Hepatocyte (in vitro differentiated cells): ENCODE measurements around the gene COLQ. TPM values are rescaled to one million over a fixed set of nuclear protein-coding genes. Genes with fewer than 3 reads are reported as not detected.

Experiments used
- DNase-seq: peaks from one replicate; pipeline ENCODE4 v3.0.0-alpha.2; 2016; ENCODE audit warnings: low spot score
- H2AFZ ChIP-seq: fragments of 200-600 bp; sonication (generic); 2 replicates; pipeline ENCODE4 v1.6.0; 2016; ENCODE audit warnings: antibody characterized with exemption, mild to moderate bottlenecking
- H3K27ac ChIP-seq: fragments of 200-600 bp; sonication (generic); 2 replicates; pipeline ENCODE4 v1.5.1; 2016; ENCODE audit warnings: mild to moderate bottlenecking
- H3K27me3 ChIP-seq: fragments of 200-600 bp; sonication (generic); 2 replicates; pipeline ENCODE4 v1.6.1; 2016
- H3K36me3 ChIP-seq: fragments of 200-600 bp; sonication (generic); replicated peaks from 2 replicates; pipeline ENCODE4 v1.5.1; 2016; ENCODE audit warnings: low read depth; ENCODE audit not compliant: insufficient read depth
- H3K4me1 ChIP-seq: fragments of 200-600 bp; sonication (generic); 2 replicates; pipeline ENCODE4 v1.5.1; 2016; ENCODE audit warnings: mild to moderate bottlenecking, moderate library complexity; ENCODE audit not compliant: insufficient read depth
- H3K4me2 ChIP-seq: fragments of 200-600 bp; sonication (generic); 2 replicates; pipeline ENCODE4 v1.6.0; 2016
- H3K4me3 ChIP-seq: fragments of 200-600 bp; sonication (generic); 2 replicates; pipeline ENCODE4 v1.5.1; 2016; ENCODE audit warnings: mild to moderate bottlenecking
- H3K79me2 ChIP-seq: fragments of 200-600 bp; sonication (generic); 2 replicates; pipeline ENCODE4 v1.6.0; 2017; ENCODE audit warnings: mild to moderate bottlenecking
- H3K9me2 ChIP-seq: fragments of 200-600 bp; sonication (generic); replicated peaks from 2 replicates; pipeline ENCODE4 v1.6.0; 2017; ENCODE audit warnings: mild to moderate bottlenecking; ENCODE audit not compliant: insufficient read depth
- H3K9me3 ChIP-seq: fragments of 200-600 bp; sonication (generic); 2 replicates; pipeline ENCODE4 v1.5.1; 2016; ENCODE audit warnings: low read depth, mild to moderate bottlenecking
- H4K20me1 ChIP-seq: fragments of 200-600 bp; sonication (generic); 2 replicates; pipeline ENCODE4 v1.6.0; 2016; ENCODE audit warnings: mild to moderate bottlenecking; ENCODE audit not compliant: insufficient read depth, poor library complexity, severe bottlenecking
- CTCF ChIP-seq: fragments of 200-600 bp; sonication (generic); IDR thresholded peaks from 2 replicates; pipeline ENCODE4 v1.5.1; 2016; ENCODE audit warnings: antibody characterized with exemption, mild to moderate bottlenecking; ENCODE audit not compliant: poor library complexity
- EZH2 ChIP-seq: fragments of 200-600 bp; sonication (generic); IDR thresholded peaks from 2 replicates; pipeline ENCODE4 v1.6.1; 2016; ENCODE audit warnings: antibody characterized with exemption, mild to moderate bottlenecking, borderline replicate concordance
- EZH2phosphoT487 ChIP-seq: fragments of 200-600 bp; sonication (generic); IDR thresholded peaks from one replicate; pipeline ENCODE4 v1.6.1; 2018; ENCODE audit warnings: antibody characterized with exemption, mild to moderate bottlenecking, low read depth, moderate library complexity; ENCODE audit not compliant: unreplicated experiment, severe bottlenecking
- WGBS: methylation state at CpG from one replicate; pipeline ENCODE4 v1.1.6; 2016; ENCODE audit warnings: low lambda C conversion rate; ENCODE audit errors: missing lambda C conversion rate; 5-methylcytosine and 5-hydroxymethylcytosine counted together
- polyA plus RNA-seq: library from polyadenylated mRNA; unstranded; fragments of >200 nt; fragmentation: Nextera tagmentation; extraction: Ambion mirVana; gene quantifications from 2 replicates; pipeline ENCODE4 v1.2.1, GENCODE V29; 2016
- total RNA-seq: library from RNA; depleted of rRNA; stranded (reverse); fragments of >200 nt; gene quantifications from 2 replicates; pipeline ENCODE4 v1.2.3, GENCODE V29; 2014

The COLQ gene
- total and polyA plus RNA-seq, 2 experiments from 2014 or later = 0.27 to 0.73 TPM

GRCh38 chr3:15549846-15550245, 28.3 kb upstream of the COLQ start:
- H3K4me1 ChIP-seq = no peaks in the 10 kb centered on the region
- H3K9me3 ChIP-seq = no peaks in the 10 kb centered on the region
- DNase-seq = no peak
- H3K27ac ChIP-seq = no peak overlapping the region
- no peak overlapping the region for H3K4me3 ChIP-seq
- 93% methylated on average over 6 of the region's 6 CpGs for WGBS
- H3K9me2 ChIP-seq = no peaks in the 10 kb centered on the region
- no peak overlapping the region for H2AFZ ChIP-seq
- no peak for TF ChIP-seq EZH2phosphoT487
- no peak for TF ChIP-seq CTCF
- no peaks in the 10 kb centered on the region for H3K27me3 ChIP-seq
- no peak overlapping the region for H3K4me2 ChIP-seq
- no peaks in the 10 kb centered on the region for H3K79me2 ChIP-seq
- no peaks in the 10 kb centered on the region for H4K20me1 ChIP-seq
- no peaks in the 10 kb centered on the region for H3K36me3 ChIP-seq

- Histone ChIP-seq H3K79me2 (no peaks in the 10 kb centered on the region), H3K27ac (no peak overlapping the region), H3K9me3 (no peaks in the 10 kb centered on the region), H3K4me2 (no peak overlapping the region), H2AFZ (no peak overlapping the region), H3K27me3 (no peaks in the 10 kb centered on the region), H3K4me3 (no peak overlapping the region), H4K20me1 (no peaks in the 10 kb centered on the region), H3K9me2 (no peaks in the 10 kb centered on the region), H3K36me3 (no peaks in the 10 kb centered on the region), H3K4me1 (no peaks in the 10 kb centered on the region)
- WGBS = 94% methylated on average over 5 of the region's 5 CpGs
- no peak for DNase-seq
- TF ChIP-seq CTCF = no peak
- TF ChIP-seq EZH2phosphoT487 = no peak
- TF ChIP-seq EZH2 = no peak
These were observed 21.1 kb upstream of the COLQ start for GRCh38 chr3:15542614-15543013.

- H3K4me3 ChIP-seq = no peak overlapping the region
- no peak overlapping the region for H2AFZ ChIP-seq
- no peaks in the 10 kb centered on the region for H4K20me1 ChIP-seq
- no peaks in the 10 kb centered on the region for H3K36me3 ChIP-seq
- no peaks in the 10 kb centered on the region for H3K79me2 ChIP-seq
- H3K27ac ChIP-seq = no peak overlapping the region
- WGBS = 99% methylated on average over 4 of the region's 4 CpGs
- no peaks in the 10 kb centered on the region for H3K9me2 ChIP-seq
- H3K27me3 ChIP-seq = no peaks in the 10 kb centered on the region
- no peaks in the 10 kb centered on the region for H3K4me1 ChIP-seq
- TF ChIP-seq EZH2phosphoT487 (no peak), CTCF (no peak), EZH2 (no peak)
- no peaks in the 10 kb centered on the region for H3K9me3 ChIP-seq
- no peak for DNase-seq
- no peak overlapping the region for H3K4me2 ChIP-seq
These were observed 19.9 kb upstream of the COLQ start for GRCh38 chr3:15541371-15541770.

DNA sequence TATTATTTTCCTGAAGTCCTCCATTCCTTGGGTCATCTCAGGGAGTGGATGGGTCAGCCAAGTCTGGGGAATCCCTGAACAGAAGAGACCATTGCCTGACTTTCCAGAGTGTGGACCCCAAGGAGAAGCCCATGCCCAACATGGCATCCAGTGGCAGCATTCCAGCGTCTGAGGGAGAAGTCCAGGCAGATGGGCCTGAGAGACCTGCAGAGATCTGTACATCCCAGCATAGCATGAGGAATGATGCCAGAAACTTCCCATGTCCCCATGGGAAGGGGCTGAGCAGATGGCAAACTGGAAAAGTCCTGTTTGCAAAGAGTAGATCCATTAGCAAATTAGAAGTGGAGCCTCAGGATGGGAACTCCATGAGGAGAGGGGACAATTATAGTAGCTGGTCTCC, 17.6 kb upstream of the COLQ start:
- no peaks in the 10 kb centered on the region for H3K27me3 ChIP-seq
- no peak overlapping the region for H3K27ac ChIP-seq
- H3K4me1 ChIP-seq = no peaks in the 10 kb centered on the region
- TF ChIP-seq EZH2 = no peak
- H3K4me2 ChIP-seq = no peak overlapping the region
- H2AFZ ChIP-seq = no peak overlapping the region
- H3K79me2 ChIP-seq = no peaks in the 10 kb centered on the region
- 76% methylated on average over 1 of the region's 1 CpG for WGBS
- DNase-seq = no peak
- H3K9me3 ChIP-seq = no peaks in the 10 kb centered on the region
- H3K36me3 ChIP-seq = no peaks in the 10 kb centered on the region
- no peaks in the 10 kb centered on the region for H4K20me1 ChIP-seq
- no peaks in the 10 kb centered on the region for H3K9me2 ChIP-seq
- no peak overlapping the region for H3K4me3 ChIP-seq
